Kidney (tissue), 14 donors: ENCODE data around the gene JAM3. TPM values are rescaled to one million over a fixed set of nuclear protein-coding genes. Genes with fewer than 3 reads are reported as not detected.
A peak's percentile ranks its signal among the peaks of the same experiment; 100 is the strongest.

Experiments
- DNase-seq, 5 donors: peaks; one replicate each; pipeline ENCODE4 v3.0.0-alpha.2; 2013 to 2020
- FAIRE-seq: peaks from 2 replicates; lab custom pipeline; 2012; peaks lifted over from hg19 to GRCh38; lab: Jason Lieb, UNC
- H3K27ac ChIP-seq, 2 donors: one replicate each; pipeline ENCODE4 v1.7.0; 2013; ENCODE audit warnings: low read depth in 2 of 2, low read length in 2 of 2, inconsistent platforms in 1 of 2
- H3K27me3 ChIP-seq: one replicate; pipeline ENCODE4 v1.7.1; 2013; ENCODE audit warnings: low read length, inconsistent platforms; ENCODE audit not compliant: control insufficient read depth, insufficient read depth
- H3K36me3 ChIP-seq, 3 donors: one replicate each; pipeline versions ENCODE4 v1.7.0 to v1.7.1; 2013; ENCODE audit warnings: low read length in 3 of 3, control low read depth in 1 of 3, inconsistent platforms in 1 of 3; ENCODE audit not compliant: insufficient read depth in 3 of 3, control insufficient read depth in 2 of 3
- H3K4me1 ChIP-seq, 3 donors: one replicate each; pipeline versions ENCODE4 v1.7.0 to v1.7.1; 2013; ENCODE audit warnings: low read length in 3 of 3, inconsistent platforms in 1 of 3, low read depth in 1 of 3; ENCODE audit not compliant: control insufficient read depth in 2 of 3, insufficient read depth in 2 of 3
- H3K4me3 ChIP-seq, 3 donors: one replicate each; pipeline versions ENCODE4 v1.7.0 to v1.8.1; 2013; ENCODE audit warnings: low read length in 3 of 3, control low read depth in 1 of 3, inconsistent platforms in 1 of 3
- H3K9ac ChIP-seq, 3 donors: one replicate each; pipeline versions ENCODE4 v1.7.0 to v1.7.1; 2013; ENCODE audit warnings: low read length in 3 of 3, control low read depth in 1 of 3, inconsistent platforms in 1 of 3
- H3K9me3 ChIP-seq, 3 donors: one replicate each; pipeline versions ENCODE4 v1.7.0 to v1.7.1; 2013; ENCODE audit warnings: low read length in 3 of 3, control low read depth in 1 of 3, inconsistent platforms in 1 of 3; ENCODE audit not compliant: control insufficient read depth in 2 of 3, insufficient read depth in 1 of 3
- intact Hi-C: fragments of 100-400 bp; cut with DNase I; formaldehyde crosslinking; loops from one replicate; pipeline ENCODE4 v1.11.1; 2022
- polyA plus RNA-seq: library from polyadenylated mRNA; stranded (reverse); fragments of 350-450 nt; fragmentation: Illumina TruSeq; extraction: RNeasy Lipid Tissue Mini Kit (QIAGEN cat#74804); gene quantifications from one replicate; pipeline ENCODE4 v1.2.3, GENCODE V29; 2014; ENCODE audit warnings: low read depth, low replicate concordance; ENCODE audit not compliant: insufficient read depth
- total RNA-seq: library from RNA; stranded (reverse); fragmentation: NEBNext Ultra II Directional; extraction: Animal tissue kit (Norgen Biotek cat#: 25700); gene quantifications from one replicate; pipeline ENCODE4 v1.2.1, GENCODE V29; 2021
- TF ChIP-seq, protein P1 (sequence below): IDR thresholded peaks from 3 replicates; pipeline ENCODE4 v1.5.1; 2012; ENCODE audit warnings: mild to moderate bottlenecking, moderate library complexity, borderline replicate concordance; ENCODE audit not compliant: insufficient read depth; ENCODE audit errors: extremely low read depth
- donor health status: control.
- donor health status: control.
- donor health status: control.
- donor health status: control.
- donor health status: control.
- donor health status: DM: yes; HTN: yes; CAD: no.
- donor health status: Normal renal cell carcinoma (clear cell type).

The JAM3 gene
- total and polyA plus RNA-seq, 2 donors from 2014 or later: 13.3 to 19.5 TPM

DNA sequence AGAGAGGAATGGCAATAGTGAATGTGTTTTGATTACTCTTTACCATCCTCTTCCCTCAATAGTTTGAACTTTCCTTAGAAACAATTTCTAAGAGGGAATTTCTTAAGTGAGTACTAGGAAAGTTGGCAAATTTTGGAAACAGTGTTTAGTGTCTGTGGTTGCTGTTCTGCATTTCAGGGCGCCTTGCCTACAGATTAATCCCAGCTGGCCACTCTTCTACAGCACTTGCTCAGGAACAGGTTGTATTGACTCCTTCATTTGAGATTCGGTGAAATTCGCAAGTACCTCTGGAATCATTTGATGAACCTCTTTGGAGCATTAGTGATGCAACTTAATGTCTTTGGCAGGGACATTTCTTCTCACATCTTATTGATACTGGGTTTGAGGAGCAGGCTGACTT is 28.3 kb downstream of the JAM3 start:
- intact Hi-C loops: no loop called here
- TF ChIP-seq, protein P1, sequence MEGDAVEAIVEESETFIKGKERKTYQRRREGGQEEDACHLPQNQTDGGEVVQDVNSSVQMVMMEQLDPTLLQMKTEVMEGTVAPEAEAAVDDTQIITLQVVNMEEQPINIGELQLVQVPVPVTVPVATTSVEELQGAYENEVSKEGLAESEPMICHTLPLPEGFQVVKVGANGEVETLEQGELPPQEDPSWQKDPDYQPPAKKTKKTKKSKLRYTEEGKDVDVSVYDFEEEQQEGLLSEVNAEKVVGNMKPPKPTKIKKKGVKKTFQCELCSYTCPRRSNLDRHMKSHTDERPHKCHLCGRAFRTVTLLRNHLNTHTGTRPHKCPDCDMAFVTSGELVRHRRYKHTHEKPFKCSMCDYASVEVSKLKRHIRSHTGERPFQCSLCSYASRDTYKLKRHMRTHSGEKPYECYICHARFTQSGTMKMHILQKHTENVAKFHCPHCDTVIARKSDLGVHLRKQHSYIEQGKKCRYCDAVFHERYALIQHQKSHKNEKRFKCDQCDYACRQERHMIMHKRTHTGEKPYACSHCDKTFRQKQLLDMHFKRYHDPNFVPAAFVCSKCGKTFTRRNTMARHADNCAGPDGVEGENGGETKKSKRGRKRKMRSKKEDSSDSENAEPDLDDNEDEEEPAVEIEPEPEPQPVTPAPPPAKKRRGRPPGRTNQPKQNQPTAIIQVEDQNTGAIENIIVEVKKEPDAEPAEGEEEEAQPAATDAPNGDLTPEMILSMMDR: no peak
- FAIRE-seq: no peak
- Histone ChIP-seq H3K9ac (no peak overlapping the region), H3K9me3 (no peaks in the 10 kb centered on the region), H3K4me3 (no peak overlapping the region), H3K27me3 (no peaks in the 10 kb centered on the region), H3K27ac (no peak overlapping the region), H3K36me3 (no peaks in the 10 kb centered on the region), H3K4me1 (no peaks in the 10 kb centered on the region)
- DNase-seq: no peak

DNA sequence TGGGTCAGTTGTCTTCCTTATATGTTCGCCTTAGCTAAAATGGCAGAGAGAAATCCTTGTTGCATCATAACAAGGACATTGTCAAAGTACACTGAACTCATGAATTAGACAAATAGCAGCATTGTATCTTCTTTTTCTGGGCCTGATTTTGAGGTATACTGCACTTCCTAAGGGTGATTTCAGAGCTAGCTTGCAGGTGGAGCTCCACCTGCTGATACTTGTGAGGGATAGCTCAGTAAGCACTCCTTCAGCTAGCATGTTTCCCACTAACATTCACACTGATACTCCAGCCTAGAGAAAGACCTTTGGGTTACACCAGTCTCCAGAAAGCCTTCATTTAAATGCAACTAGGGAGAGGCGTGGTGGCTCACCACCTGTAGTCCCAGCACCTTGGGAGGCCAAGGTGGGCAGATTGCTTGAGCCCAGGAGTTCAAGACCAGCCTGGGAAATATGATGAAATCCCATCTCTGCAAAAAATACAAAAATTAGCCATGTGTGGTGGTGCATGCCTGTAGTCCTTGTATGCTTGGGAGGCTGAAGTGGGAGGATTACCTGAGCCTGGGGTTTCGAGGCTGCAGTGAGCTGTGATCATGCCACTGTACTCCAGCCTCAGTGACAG is 29.8 kb downstream of the JAM3 start:
- no peaks in the 10 kb centered on the region for H3K9me3 ChIP-seq
- H3K27ac ChIP-seq: no peak overlapping the region
- no peaks in the 10 kb centered on the region for H3K27me3 ChIP-seq
- FAIRE-seq (no peak), DNase-seq (peak in 1 of 5 donors; percentile 28)
- no peaks in the 10 kb centered on the region for H3K36me3 ChIP-seq
- no peak overlapping the region for H3K9ac ChIP-seq
- TF ChIP-seq, protein P1: peak; percentile 25
- H3K4me1 ChIP-seq: no peaks in the 10 kb centered on the region
- H3K4me3 ChIP-seq: no peak overlapping the region
- intact Hi-C loops: no loop called here

DNA sequence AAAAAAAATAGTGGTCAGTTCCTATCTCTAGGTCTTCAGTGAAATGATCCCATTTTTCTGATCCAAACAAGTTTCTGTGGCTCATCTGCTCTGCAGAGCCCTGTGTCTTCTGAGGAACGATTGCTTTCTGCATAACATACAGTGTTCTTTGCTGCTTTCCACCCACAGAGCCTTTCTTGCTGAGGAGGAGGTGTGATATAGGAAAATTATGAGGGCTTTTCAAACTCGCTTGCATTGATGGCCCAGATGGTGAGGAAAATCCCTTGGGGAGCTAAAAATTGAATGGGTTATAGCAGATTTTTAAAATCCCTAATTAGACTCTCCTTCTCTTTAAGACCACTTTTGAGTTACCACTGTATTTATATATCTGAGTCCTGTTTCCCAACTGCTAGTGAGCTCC is 31.3 kb downstream of the JAM3 start:
- intact Hi-C loops: no loop called here

More for the DNA sequence above, 31.3 kb downstream of the JAM3 start:
- TF ChIP-seq, protein P1: no peak
- Histone ChIP-seq H3K9me3 (no peaks in the 10 kb centered on the region), H3K36me3 (no peaks in the 10 kb centered on the region), H3K27me3 (no peaks in the 10 kb centered on the region), H3K4me1 (no peaks in the 10 kb centered on the region), H3K4me3 (no peak overlapping the region), H3K9ac (no peak overlapping the region), H3K27ac (no peak overlapping the region)
- DNase-seq (no peak), FAIRE-seq (no peak)
